A549 treated with AZD9567 at 1 μM for 4 hours (cell line): ENCODE data around the gene PTCSC3. TPM values are rescaled to one million over a fixed set of nuclear protein-coding genes. Genes with fewer than 3 reads are reported as not detected.

Experiments used
- total RNA-seq: library from RNA; stranded (reverse); fragments of 200-300 nt; extraction: Qiagen RNA extraction; gene quantifications from 5 replicates; pipeline ENCODE4 v1.2.3, GENCODE V29; 2022; ENCODE audit not compliant: insufficient read depth

The PTCSC3 gene
- not detected in 5 replicates for total RNA-seq

DNA sequence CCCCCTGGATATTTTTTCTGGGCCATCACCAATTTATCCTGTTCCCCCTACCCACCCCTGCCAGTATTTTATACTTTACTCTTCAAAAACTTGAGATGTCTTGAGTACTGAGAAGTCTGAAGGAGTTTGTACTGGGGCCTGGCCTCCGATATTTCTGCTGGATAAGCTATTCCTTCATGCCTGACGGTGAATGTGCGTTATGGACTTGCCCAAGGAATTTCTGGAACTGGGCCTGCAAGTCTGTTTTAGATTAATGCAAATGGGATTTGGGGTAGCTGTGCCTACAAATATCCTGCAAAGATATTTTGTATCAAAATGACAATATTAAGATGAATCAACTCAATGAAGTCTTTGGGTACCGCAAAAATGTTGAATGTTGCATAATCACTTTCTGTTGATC, at the start of gene PTCSC3:
PTCSC3 (minus strand) TSS at position 199 of the 400 bp plus-strand sequence.

Other genes with a start within 250 kb of the PTCSC3 start
- 14.2 to 21.6 TPM (median 16.9 TPM) in 5 replicates for gene MBIP, start 143.9 kb upstream of the PTCSC3 start, total RNA-seq